IPS DF 6.9 (cell line): ENCODE measurements around the gene UCN2.

Source experiments
- DNase-seq: peaks from one replicate; pipeline ENCODE4 v3.0.0-alpha.2; 2013; ENCODE audit warnings: low read depth, low spot score
- H3K27ac ChIP-seq: one replicate; pipeline ENCODE4 v1.5.1; 2013; ENCODE audit warnings: low read length, control low read depth
- H3K27me3 ChIP-seq: 2 replicates; pipeline ENCODE4 v1.6.1; 2013; ENCODE audit warnings: mild to moderate bottlenecking, low read length; ENCODE audit not compliant: control insufficient read depth, insufficient read depth
- H3K36me3 ChIP-seq: 2 replicates; pipeline ENCODE4 v1.6.1; 2013; ENCODE audit warnings: low read length; ENCODE audit not compliant: control insufficient read depth, insufficient read depth
- H3K4me1 ChIP-seq: 2 replicates; pipeline ENCODE4 v1.6.1; 2013; ENCODE audit warnings: low read length; ENCODE audit not compliant: control insufficient read depth, insufficient read depth
- H3K4me3 ChIP-seq: 2 replicates; pipeline ENCODE4 v1.5.1; 2013; ENCODE audit warnings: mild to moderate bottlenecking, low read length
- H3K9me3 ChIP-seq: 2 replicates; pipeline ENCODE4 v1.6.1; 2013; ENCODE audit warnings: low read length, inconsistent platforms; ENCODE audit not compliant: control insufficient read depth, insufficient read depth
- WGBS: extraction: QIAGEN DNeasy Blood & Tissue Kit; methylation state at CpG from one replicate; pipeline ENCODE4 v1.1.7; 2013; ENCODE audit warnings: mixed read lengths, missing lambda C conversion rate; ENCODE audit not compliant: insufficient read length, insufficient coverage; 5-methylcytosine and 5-hydroxymethylcytosine counted together

The UCN2 gene

GRCh38 chr3:48597408-48597800 lies 33.8 kb upstream of the UCN2 start:
- Histone ChIP-seq H3K4me1 (peaks cover 10% of the 10 kb centered on the region), H3K4me3 (no peak overlapping the region), H3K27me3 (no peaks in the 10 kb centered on the region), H3K9me3 (no peaks in the 10 kb centered on the region), H3K27ac (no peak overlapping the region), H3K36me3 (peaks cover 37% of the 10 kb centered on the region)
- no CpG with 5 or more reads among the region's 6 CpGs for WGBS
- no peak for DNase-seq

GRCh38 chr3:48596676-48597407 lies 33.3 kb upstream of the UCN2 start:
- no peaks in the 10 kb centered on the region for H3K9me3 ChIP-seq
- WGBS, result no CpG with 5 or more reads among the region's 8 CpGs
- H3K27ac ChIP-seq, result no peak overlapping the region
- H3K36me3 ChIP-seq, result peaks cover 34% of the 10 kb centered on the region
- no peak for DNase-seq
- peaks cover 10% of the 10 kb centered on the region for H3K4me1 ChIP-seq
- no peak overlapping the region for H3K4me3 ChIP-seq
- no peaks in the 10 kb centered on the region for H3K27me3 ChIP-seq

- Histone ChIP-seq H3K27me3 (no peaks in the 10 kb centered on the region), H3K4me3 (no peak overlapping the region), H3K36me3 (peaks cover 28% of the 10 kb centered on the region), H3K27ac (no peak overlapping the region), H3K9me3 (no peaks in the 10 kb centered on the region), H3K4me1 (peaks cover 10% of the 10 kb centered on the region)
- DNase-seq, result no peak
- WGBS, result no CpG with 5 or more reads among the region's 5 CpGs
Measured at GRCh38 chr3:48596157-48596556, 32.6 kb upstream of the UCN2 start.

GRCh38 chr3:48595526-48596121 lies 32.0 kb upstream of the UCN2 start:
- WGBS, result no CpG with 5 or more reads among the region's 10 CpGs
- no peak overlapping the region for H3K27ac ChIP-seq
- H3K9me3 ChIP-seq, result no peaks in the 10 kb centered on the region
- peaks cover 23% of the 10 kb centered on the region for H3K36me3 ChIP-seq
- no peak for DNase-seq
- H3K4me3 ChIP-seq, result no peak overlapping the region
- no peaks in the 10 kb centered on the region for H3K27me3 ChIP-seq
- H3K4me1 ChIP-seq, result peaks cover 10% of the 10 kb centered on the region

GRCh38 chr3:48595075-48595525 lies 31.5 kb upstream of the UCN2 start, which contains the start of gene COL7A1:
Gene COL7A1 (minus strand): TSS chr3:48595329. CDS start chr3:48595159, 170 bp downstream.
- no peak for DNase-seq
- Histone ChIP-seq H3K27me3 (no peaks in the 10 kb centered on the region), H3K4me1 (peaks cover 10% of the 10 kb centered on the region), H3K36me3 (peaks cover 17% of the 10 kb centered on the region), H3K9me3 (no peaks in the 10 kb centered on the region), H3K4me3 (peak within 1 kb of the TSS; percentile 18; the same call in 1 of the 2 replicates), H3K27ac (no peak within 1 kb of the TSS)
- no CpG with 5 or more reads among the region's 35 CpGs for WGBS

GRCh38 chr3:48594417-48595049 lies 31.0 kb upstream of the UCN2 start:
- H3K9me3 ChIP-seq, result no peaks in the 10 kb centered on the region
- DNase-seq, result no peak
- H3K4me1 ChIP-seq, result peaks cover 10% of the 10 kb centered on the region
- H3K27ac ChIP-seq, result no peak overlapping the region
- no CpG with 5 or more reads among the region's 39 CpGs for WGBS
- H3K36me3 ChIP-seq, result peaks cover 12% of the 10 kb centered on the region
- no peaks in the 10 kb centered on the region for H3K27me3 ChIP-seq
- peak overlapping the region; percentile 18; the same call in 1 of the 2 replicates for H3K4me3 ChIP-seq

GRCh38 chr3:48593337-48593736 lies 29.8 kb upstream of the UCN2 start:
- Histone ChIP-seq H3K27ac (no peak overlapping the region), H3K36me3 (no peaks in the 10 kb centered on the region; the same call in 1 of the 2 replicates), H3K4me3 (no peak overlapping the region), H3K4me1 (peaks cover 10% of the 10 kb centered on the region), H3K27me3 (no peaks in the 10 kb centered on the region), H3K9me3 (no peaks in the 10 kb centered on the region)
- WGBS, result no CpG with 5 or more reads among the region's 9 CpGs
- DNase-seq, result no peak

- DNase-seq, result no peak
Measured at GRCh38 chr3:48592519-48593087, 29.0 kb upstream of the UCN2 start.

GRCh38 chr3:48591886-48592518 lies 28.4 kb upstream of the UCN2 start:
- DNase-seq, result no peak
- Histone ChIP-seq H3K27me3 (no peaks in the 10 kb centered on the region), H3K4me3 (no peak overlapping the region), H3K4me1 (peaks cover 10% of the 10 kb centered on the region), H3K36me3 (no peaks in the 10 kb centered on the region; the same call in 1 of the 2 replicates), H3K27ac (no peak overlapping the region), H3K9me3 (no peaks in the 10 kb centered on the region)
- no CpG with 5 or more reads among the region's 22 CpGs for WGBS

More at GRCh38 chr3:48592519-48593087, 29.0 kb upstream of the UCN2 start:
- H3K4me1 ChIP-seq, result peaks cover 10% of the 10 kb centered on the region
- H3K27me3 ChIP-seq, result no peaks in the 10 kb centered on the region
- no peak overlapping the region for H3K4me3 ChIP-seq
- no peak overlapping the region for H3K27ac ChIP-seq
- H3K9me3 ChIP-seq, result no peaks in the 10 kb centered on the region
- no peaks in the 10 kb centered on the region; the same call in 1 of the 2 replicates for H3K36me3 ChIP-seq
- WGBS, result no CpG with 5 or more reads among the region's 21 CpGs

- Histone ChIP-seq H3K4me3 (no peak overlapping the region), H3K9me3 (no peaks in the 10 kb centered on the region), H3K27me3 (no peaks in the 10 kb centered on the region), H3K36me3 (no peaks in the 10 kb centered on the region; the same call in 1 of the 2 replicates), H3K27ac (no peak overlapping the region), H3K4me1 (peaks cover 10% of the 10 kb centered on the region)
- no CpG with 5 or more reads among the region's 14 CpGs for WGBS
- DNase-seq, result no peak
Measured at GRCh38 chr3:48591436-48591835, 27.9 kb upstream of the UCN2 start.
